Epithelial cell of prostate (primary cell): ENCODE measurements around the gene MED22.
A peak's percentile ranks its signal among the peaks of the same experiment; 100 is the strongest.

Experiments used
- DNase-seq: peaks from one replicate; pipeline ENCODE4 v3.0.0-alpha.2; 2011; ENCODE audit warnings: low read depth, low spot score
- H3K27ac ChIP-seq: fragments of 450-650 bp; 2 replicates; pipeline ENCODE4 v1.5.1; 2017; ENCODE audit warnings: mild to moderate bottlenecking

Gene MED22

DNA sequence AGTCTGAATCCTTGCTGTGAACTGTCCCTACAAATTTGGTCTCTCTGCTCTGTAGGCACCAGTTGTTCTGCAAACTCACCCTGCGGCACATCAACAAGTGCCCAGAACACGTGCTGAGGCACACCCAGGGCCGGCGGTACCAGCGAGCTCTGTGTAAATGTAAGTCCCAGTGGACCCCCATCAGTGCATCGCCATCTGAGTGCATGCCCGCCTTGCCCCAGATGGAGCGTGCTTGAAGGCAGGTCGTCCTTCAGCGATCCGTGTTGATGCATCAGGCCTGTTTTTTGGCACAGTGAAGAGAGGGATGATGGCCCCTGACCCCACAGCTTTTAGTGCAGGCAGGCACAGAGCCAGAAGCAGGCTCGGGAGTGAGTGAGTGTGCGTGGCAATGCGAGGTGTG is 9.7 kb upstream of the MED22 start:
- no peak overlapping the region for H3K27ac ChIP-seq
- no peak for DNase-seq

DNA sequence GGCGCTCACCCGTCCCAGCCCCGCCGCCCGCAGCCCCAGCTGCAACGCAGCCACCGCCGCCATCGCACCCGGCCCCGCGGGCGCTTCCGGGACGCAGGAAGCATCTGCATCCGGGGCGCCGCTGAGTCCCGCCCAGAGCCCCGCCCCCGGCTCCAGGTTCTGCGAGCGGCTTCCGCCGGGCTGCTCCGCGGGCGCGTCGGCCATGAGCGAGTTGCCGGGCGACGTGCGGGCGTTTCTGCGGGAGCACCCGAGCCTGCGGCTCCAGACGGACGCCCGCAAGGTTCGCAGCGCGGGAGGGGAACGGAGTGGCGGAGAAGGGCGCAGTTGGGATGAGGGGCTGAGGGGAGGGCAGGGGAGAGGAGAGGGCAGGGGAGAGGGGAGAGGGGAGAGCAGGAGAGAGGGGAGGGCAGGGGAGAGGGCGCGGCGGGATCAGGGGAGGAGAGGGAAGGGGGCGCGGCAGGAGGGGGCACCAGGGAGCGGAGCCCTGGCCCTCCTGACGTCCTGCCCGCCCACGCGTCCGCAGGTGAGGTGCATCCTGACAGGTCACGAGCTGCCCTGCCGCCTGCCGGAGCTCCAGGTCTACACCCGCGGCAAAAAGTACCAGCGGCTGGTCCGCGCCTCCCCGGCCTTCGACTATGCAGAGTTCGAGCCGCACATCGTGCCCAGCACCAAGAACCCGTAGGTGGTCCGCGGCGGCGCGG is 8.6 kb upstream of the MED22 start, which contains the start of the genes SURF1 and SURF2:
Gene SURF1 (minus strand): TSS at position 97 of the 701 bp plus-strand sequence. CDS start 34 bp downstream, at position 63.
Gene SURF2 (plus strand): TSS at position 160 of the 701 bp plus-strand sequence. CDS start 43 bp downstream, at position 203.
- peak within 1 kb of the TSS; percentile 62 for H3K27ac ChIP-seq
- DNase-seq: no peak

DNA sequence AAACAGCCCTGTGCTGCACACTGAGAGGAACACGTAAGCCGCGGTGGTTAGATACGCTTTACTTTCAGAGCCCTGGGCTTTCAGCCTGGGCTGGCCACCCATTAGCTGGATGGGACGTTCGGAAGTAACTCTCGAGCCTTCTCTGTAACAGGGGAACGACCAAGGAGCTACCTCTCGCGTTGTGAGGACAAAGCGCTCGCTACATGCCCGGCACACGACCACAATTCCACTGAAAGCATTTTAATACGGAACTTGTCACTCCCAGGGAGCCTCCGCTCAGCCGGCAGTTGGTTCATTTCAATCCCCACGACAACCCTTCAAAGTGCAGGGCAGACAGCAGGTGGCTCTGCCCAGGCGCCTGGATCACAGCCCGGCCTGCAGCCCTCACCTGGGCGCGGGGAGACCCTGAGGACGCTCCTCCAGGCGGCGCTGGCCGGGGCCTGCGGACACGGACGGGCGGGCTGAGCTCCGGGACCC is 8.0 kb upstream of the MED22 start:
- peak overlapping the region; percentile 62 for H3K27ac ChIP-seq
- no peak for DNase-seq

DNA sequence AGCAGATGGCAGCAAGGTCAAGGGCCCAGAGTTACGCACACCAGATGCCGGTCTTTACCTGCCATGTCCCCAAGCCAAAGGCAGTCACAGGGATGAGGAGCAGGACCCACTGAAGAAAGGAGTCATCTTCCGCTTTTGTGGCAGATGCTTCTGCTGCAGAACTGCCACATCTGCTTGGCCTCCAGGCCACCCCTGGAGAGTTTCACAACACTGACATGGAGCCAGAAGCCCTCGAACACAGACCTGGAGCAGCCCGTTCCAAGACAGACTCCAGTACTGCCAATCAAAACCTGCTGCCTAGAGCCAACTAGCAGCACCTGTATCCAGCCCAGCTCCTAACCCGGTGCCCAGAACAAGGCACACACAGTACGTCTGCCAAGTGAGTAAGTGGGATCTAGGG is 6.8 kb upstream of the MED22 start:
- H3K27ac ChIP-seq: no peak overlapping the region
- DNase-seq: no peak

DNA sequence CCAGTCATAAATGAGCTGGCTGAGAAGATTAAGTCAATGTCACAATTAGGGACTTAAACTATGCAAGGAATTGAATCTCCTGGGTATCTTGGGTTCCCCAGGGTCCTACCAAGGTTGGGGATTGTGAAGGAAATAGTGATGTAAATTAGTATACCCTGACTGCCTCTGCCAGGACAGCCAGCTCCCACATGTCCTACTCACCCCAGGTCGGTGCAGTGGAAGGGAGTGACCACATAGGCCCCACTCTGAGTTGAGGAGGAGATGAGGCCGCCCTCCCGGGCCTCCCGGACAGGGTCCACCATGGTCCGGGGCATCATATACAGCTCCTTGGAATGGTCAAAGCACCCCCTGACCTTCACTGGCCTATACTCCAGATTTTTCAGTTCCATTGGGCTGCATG is 5.6 kb upstream of the MED22 start:
- H3K27ac ChIP-seq: peak overlapping the region; percentile 3

DNA sequence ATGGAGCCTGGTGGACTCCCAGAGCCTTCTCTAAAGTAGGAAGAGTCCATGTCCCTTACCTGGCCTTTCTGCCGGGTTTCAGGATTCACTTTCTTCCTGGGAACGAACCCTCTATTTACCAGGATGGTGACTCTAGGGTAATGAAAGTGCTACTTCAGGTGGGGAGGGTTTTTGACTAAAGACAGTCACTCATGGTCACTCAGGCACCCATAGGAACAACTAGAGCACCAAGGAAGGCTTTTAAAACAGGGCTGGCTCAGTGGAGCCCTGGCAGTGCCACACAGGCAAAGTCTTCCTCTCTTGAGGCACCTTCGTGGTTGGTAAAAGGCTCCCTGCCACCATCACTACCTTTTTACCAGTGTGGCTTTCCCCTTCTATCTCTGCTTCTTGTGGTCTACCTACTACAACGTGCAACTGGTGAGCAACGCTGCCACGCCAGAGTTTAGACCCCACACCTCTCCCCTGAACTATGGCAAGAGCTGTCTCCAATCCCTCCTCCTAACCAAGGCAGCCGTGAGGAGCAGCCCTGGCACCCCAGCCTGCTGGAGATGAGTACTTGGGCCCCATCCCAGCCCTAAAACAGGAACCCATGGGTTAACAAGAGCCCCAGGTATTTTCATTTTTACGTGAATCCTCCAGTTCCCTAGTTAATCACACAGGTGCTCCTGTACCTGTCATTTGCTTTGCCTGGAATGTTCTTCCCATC is 4.9 kb upstream of the MED22 start:
- DNase-seq: no peak
- H3K27ac ChIP-seq: peak overlapping the region; percentile 3

More for the DNA sequence above, 5.6 kb upstream of the MED22 start:
- DNase-seq: no peak

DNA sequence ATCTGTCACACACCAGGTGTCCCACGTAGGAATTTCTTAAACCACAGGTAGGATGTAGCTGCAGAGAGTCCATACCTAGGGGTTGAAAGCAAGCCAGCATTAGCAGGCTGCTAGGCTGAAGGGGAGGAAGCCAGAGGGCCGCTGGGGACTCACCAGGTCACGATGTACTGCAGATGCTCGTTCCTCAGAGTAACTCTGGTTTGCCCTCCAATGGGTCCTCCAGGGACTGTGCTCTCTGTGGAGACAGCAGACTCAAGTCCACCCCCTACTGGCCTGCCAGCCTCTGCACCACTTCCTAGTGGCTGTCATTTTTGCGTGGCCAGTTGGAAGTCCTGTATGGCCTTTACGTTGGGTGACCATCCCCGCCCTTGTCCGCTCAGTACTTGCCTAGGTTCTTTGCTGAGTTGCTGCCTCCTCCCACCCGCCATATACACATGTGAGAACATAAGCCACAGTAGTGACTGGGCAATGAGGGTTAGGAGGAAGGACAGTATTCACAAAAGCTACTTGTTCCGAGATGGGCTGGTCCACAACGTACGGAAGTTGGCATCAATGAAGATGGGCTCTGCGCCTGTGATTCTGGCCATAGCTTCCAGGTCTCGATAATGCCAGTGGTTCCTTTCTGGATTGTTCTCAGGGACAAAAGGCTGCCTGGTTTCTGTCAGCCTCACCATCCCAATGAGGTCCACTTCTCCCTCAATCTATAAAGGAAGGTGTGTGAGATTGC is 4.1 kb upstream of the MED22 start:
- DNase-seq: no peak
- peak overlapping the region; percentile 3 for H3K27ac ChIP-seq

DNA sequence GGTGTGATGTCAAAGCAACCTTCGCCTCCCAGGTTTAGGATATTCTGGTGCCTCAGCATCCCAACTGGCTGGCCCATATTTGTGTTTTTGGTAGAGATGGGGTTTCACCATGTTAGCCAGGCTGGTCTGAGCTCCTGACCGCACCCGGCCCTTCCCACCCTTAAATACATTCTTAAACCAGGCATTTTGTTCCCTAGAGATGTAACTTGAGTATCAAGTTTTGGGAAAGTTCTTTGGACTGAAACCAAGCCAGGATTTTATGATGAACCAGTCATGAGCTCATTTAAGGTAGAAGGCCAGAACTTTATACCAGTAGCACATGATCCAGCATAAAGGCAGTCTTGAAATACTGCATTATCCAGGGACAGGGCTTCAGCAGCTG is 3.6 kb upstream of the MED22 start:
- H3K27ac ChIP-seq: no peak overlapping the region
- DNase-seq: no peak

DNA sequence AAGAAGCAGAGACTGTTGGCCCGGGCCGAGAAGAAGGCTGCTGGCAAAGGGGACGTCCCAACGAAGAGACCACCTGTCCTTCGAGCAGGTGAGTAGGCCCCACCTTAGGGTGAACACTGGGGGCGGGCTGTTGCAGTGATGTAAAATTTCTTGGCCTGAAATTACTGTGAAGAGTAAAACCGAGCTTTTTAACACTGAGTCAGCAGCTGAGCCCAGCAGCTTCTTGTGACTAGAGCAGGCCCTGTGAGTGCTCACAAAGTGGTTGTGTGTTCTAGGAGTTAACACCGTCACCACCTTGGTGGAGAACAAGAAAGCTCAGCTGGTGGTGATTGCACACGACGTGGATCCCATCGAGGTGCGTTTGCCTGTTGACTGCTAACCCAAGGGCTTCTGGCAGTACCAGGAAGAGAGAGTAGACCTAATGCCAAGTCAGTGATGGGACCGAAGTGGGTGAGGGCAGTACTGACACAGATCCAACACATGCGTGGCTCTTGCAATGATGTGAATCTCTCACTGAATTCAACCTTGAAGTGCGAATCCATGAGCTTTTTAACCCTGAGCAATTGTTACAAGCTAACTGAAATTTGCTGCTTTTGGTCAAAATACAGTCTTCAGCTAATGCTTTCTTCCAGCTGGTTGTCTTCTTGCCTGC is 2.2 kb upstream of the MED22 start:
- peak overlapping the region; percentile 93 for H3K27ac ChIP-seq
- no peak for DNase-seq

DNA sequence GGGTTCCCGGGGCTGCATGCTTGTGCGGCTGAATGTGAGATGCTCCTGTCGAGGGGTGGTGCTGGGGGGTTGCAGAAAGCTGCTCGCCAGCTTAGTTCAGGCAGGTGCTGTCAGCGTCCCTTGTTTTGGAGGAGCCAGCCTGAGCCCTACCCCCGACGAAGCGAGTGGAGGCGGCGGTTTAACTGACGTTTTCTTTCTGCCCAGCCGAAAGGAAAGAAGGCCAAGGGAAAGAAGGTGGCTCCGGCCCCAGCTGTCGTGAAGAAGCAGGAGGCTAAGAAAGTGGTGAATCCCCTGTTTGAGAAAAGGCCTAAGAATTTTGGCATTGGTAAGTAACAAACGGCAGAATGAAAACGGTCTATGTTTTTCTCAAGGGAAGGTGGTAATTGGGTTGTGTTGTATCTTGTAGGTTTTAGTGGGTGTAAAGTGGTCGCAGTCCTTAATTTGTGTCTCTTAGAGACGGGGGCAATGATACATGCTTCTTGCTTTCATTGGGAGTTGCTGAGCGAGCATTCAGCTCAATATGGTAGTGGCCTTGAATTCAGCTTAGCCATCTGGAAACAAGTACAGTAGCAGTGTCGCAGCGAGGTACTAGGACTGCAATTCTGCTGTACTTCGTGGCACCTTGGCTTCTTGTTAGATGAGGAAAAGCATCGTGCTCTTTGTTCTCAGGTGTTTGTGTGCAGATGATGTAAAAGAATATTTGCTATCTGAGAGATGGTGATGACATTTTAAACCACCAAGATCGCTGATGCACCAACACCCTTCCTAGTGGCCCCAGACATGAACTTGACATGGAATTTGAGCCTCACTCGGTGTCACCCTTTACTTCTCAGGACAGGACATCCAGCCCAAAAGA is 1.0 kb upstream of the MED22 start:
- peak overlapping the region; percentile 93 for H3K27ac ChIP-seq
- no peak for DNase-seq

DNA sequence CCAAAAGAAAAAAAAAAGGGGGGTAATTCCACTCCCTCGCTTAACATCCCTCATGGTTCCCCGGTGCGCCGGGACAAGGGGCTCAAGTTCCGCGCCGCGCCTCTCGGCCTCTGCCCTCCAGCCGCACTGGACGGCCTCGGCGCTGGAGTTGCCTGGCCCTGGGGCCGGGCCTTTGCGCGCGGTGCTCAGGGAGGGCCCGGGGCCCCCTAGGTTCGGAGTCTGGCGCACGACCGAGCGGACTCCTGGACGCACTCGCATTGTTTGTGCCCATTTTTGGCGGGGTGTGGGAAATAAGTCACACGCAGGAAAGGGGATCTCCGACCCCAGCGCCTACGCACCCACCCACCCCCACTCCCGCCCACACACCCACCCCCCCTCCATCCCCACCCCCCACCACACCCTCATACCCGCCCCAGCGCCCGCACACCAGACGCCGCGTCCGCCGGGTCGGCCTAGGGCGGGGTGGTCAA is 381 bp downstream of the MED22 start:
- peak overlapping the region; percentile 93 for H3K27ac ChIP-seq

DNA sequence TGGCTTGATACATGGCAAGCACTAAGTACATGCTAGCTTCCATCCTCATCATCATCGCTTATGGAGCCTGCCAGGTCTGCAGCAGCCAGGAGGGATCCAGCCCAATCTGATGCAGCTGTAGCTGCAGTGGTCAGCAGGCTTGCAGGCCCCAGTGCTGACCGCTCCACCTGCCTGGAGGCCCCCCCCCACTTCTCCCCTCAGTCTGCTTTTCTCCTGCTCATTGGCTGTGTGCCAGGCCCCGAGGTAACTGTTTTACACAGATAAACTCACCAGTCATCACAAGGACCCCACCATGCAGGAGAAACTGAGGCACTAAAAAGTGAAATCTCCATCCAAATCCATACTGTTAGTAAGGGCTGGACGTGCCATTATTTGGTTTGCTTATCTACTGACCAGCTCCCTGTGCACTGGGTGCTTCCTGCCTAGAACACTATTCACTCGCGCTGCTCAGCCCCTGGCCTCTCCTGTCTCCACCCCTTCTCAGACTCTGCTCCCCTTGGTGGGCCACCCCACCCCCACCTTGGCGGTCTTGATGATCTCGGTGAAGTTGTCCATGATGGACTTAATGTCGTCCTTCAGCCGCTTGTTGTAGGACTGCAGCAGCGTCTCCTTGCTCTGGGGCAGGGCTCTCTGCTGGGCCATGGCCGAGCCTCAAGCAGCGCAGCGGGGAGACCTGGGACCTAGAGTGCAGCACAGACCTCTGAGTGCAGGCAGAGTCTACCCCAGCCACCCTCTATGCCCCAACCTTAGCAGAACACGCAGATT is 1.7 kb downstream of the MED22 start:
- no peak overlapping the region for H3K27ac ChIP-seq

More for the DNA sequence above, 381 bp downstream of the MED22 start:
- DNase-seq: no peak

DNA sequence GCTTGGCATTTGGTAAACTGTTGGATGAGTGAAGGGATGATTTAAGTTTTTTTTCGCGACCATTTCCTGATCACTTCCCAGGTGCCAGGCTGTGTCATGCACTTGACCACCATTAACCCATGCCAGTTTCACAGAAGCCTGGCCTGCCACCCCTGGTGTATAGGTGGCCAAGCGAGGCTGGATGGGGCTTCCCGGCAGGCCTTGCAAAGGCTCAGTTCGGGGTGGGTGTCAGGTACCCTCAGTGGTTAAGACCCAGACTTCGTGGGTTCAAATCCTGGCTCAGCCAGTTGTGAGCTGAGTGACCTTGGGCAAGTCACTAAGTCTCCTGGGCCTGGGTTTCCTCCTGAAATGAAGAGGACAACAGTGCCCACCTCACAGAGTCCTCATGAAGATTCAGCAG is 2.3 kb downstream of the MED22 start:
- no peak overlapping the region for H3K27ac ChIP-seq
- DNase-seq: no peak

More for the DNA sequence above, 1.7 kb downstream of the MED22 start:
- DNase-seq: no peak

DNA sequence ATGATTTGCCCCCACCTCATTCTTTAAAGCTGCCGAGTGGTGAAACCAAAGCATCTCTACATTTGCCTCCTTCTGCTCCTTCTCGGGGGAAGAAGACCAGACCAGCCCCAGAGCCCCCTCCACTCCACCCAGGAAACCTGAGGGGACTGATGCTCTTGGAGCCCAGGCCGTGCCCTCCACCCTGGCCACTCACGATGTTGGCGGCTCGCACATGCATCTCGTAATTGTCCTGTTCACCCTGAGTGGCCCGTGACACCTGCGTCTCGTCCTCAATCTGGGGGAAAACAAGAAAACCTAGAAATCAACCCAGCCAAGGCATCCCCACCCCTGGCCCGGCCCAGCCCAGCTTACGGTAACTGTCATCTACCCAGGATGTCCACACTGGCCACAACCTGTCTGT is 3.0 kb downstream of the MED22 start:
- no peak for DNase-seq
- no peak overlapping the region for H3K27ac ChIP-seq

DNA sequence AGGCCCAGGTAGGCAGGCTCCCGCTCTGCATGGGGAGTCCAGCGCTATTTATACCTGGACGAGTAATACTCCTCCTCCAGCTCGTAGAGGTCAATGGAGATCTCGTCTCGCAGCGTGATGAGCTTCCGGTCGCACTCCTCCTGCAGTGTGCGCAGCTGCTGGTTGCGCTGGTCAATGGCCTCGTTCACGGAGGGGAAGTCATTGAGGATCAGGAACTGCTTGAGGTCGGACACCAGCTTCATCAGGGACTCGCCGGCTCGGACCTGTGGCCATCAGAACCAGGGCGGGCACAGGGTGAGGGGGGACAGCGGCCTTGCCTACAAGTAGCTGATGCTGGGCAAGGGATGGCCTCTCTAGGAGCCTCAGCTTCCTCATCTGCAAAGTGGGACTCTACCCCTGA is 3.9 kb downstream of the MED22 start:
- no peak for DNase-seq
- H3K27ac ChIP-seq: no peak overlapping the region

DNA sequence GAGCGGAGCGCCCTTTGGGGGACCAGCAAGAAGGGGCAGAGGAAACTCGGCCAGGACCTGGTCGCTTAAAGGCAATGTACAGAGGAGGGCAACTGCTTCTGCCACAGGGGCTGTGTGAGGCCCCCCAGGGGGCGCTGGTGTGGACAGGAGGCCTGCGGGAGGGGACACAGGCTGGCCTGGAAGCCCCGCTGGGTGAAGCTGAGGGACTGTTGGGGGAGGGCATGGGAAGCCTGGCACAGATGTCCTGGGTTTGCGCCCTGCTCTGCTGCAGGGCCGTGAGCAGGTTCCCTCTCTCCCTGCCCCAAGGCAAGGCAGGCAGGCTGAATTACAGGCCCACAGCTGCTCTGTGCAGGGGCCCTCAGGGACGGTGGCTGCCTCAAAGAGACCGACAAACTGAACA is 5.4 kb downstream of the MED22 start:
- no peak overlapping the region for H3K27ac ChIP-seq
- DNase-seq: no peak

DNA sequence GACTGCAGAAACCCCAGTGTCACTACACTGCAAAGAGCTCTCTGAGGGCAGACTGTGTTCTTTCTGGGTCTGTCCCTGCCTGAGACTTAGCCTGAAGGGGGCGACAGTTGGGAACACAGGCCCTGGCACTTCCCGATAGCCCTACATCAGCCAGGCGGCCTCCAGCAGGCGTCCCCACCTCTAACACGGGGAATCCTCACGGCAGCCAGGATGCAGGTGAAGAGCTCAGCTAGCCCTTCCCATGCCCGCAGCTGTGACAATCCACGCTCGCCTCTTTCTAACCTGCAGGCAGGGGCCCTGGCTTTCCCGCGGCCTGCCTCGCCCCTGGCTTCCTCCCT is 5.9 kb downstream of the MED22 start:
- no peak for DNase-seq
- no peak overlapping the region for H3K27ac ChIP-seq

DNA sequence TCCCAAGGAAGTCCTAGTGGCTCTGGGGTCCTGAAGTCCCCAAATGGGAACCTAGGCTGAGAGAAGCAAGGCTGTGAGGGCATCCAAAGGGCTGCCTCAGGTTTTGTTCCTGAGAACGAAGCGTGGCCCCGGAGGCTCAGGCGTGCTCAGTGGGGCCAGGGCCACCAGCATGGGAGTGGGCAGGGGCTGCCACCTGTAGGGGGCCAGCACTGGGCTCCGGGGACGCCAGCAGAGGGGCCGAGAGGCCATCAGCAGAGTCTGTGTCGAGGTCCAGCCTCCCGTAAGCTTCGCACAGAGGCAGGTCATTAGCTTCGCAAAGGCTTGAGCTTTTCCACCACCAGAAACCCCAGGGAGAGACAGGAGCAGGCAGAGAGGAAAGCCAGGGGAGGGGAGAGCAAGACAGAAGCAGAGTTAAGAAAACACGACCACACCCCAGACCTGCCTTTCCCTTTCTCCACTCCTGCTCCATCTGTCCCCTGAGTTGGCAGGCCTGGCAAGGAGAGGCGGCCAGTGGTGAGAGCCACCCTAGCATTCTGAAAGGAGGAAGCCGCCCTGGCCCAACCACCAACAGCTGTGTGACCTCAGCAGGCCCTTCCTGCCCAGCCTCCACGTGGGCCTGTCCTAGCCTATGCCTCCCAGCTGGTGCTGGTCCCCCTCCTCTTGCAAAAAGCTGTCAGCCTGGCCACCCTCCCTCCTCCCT is 6.4 kb downstream of the MED22 start:
- DNase-seq: no peak
- no peak overlapping the region for H3K27ac ChIP-seq
